Hepatocyte (in vitro differentiated cells): Measurements from ENCODE around the gene CLEC16A.

Experiments
- CTCF ChIP-seq: fragments of 200-600 bp; sonication (generic); IDR thresholded peaks from 2 replicates; pipeline ENCODE4 v1.5.1; 2016; ENCODE audit warnings: antibody characterized with exemption, mild to moderate bottlenecking; ENCODE audit not compliant: poor library complexity
- EZH2 ChIP-seq: fragments of 200-600 bp; sonication (generic); IDR thresholded peaks from 2 replicates; pipeline ENCODE4 v1.6.1; 2016; ENCODE audit warnings: antibody characterized with exemption, mild to moderate bottlenecking, borderline replicate concordance

- TF ChIP-seq CTCF (no peak), EZH2 (no peak)
Measured at GRCh38 chr16:11129378-11129781, 185.0 kb downstream of the CLEC16A start.
